HG03439 (cell line): ENCODE measurements around the gene TWF2.
"Not testable (repeated sequence)": the region's sequence is repeated elsewhere in the genome, so short reads cannot be mapped to it uniquely, and the experiment has no call there.

Source experiments
- ATAC-seq: cut with Tn5 transposase; IDR thresholded peaks from one replicate; pipeline ENCODE4 v1.9.1; 2021; ENCODE audit warnings: mild to moderate bottlenecking, moderate library complexity; ENCODE audit not compliant: unreplicated experiment

Gene TWF2

DNA sequence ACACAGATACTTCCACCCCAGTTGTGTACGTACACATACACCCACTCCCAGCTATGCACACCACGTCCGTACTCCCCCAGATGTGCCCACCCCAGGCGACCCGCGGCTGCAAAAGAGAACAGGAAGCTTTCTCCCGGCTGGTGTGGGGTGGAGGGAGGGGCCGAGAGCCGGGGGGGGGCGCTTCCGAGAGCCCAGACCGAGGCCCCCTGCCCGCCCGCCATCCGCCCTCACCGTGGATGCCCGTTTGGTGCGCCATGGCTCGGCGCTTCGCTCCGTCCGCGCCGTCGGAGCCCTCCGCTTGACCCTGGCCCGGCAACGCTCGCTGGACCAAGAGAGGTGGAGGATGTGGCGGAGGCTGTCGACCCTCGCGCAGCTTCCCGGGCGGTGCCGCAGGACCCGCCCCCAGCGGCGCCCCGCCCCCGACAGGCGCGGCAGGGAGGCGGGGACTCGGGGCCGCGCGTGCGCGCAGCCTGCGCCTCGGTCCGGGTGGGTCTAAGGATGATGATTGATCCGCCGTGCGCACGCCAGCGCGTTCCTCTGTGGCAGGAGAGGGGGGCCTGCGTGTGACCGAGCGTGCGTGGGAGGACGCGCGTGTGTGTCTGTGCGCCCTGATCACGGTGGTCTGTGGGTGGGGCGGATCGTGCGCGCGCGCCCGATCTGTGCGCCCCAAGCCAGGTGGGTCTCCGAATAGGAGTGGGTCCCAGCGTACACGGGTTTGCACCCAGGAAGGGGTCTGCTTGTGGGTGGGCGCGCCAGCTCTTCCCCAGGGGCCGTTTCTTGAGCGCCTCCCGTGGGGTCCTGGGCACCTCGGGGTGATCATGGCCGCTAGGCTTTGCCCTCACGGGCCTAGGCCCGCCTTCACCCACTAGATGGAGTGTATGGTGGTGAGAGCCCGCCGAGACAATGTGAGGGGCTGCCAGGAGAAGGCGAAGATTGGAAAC is at the start of gene TWF2:
Gene TWF2 (minus strand): TSS at position 398 of the 941 bp plus-strand sequence. CDS start 142 bp downstream, at position 256.
- ATAC-seq: peak; percentile 65

DNA sequence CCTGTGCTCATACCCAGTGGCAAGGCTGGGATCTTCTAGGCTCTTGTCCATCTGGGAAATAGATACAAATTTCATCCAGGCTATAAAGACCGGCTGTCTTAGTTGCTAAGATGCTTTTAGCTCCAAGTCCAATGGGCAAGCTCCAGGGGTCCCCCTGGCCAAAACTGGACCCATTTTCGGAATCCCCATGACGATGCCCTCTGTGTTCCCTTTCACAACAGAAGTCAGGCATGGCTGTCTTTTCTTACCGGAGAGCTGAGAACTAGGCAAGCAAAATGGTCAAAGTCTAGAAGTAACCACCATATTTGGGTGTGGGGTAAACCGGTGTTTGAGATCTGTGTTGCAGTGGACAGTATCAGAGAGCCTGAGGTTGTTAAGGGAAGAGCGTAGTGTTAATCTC is 49.7 kb upstream of the TWF2 start:
- ATAC-seq: no peak

DNA sequence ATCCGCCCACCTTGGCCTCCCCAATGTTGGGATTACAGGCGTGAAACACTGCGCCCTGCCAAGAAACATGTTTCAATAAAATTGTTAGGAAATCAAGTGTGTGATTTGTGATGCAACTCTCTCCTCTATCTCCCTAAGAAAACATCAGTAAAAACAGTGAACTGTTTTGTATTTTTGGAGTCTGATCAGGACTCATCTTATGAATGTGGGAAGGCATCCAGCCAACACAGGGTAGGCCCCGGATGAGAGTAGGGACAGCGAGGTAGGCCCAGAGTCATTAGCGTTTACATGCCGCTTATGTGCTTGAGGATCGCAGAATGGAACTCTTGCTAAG is 47.8 kb upstream of the TWF2 start:
- ATAC-seq: no peak

DNA sequence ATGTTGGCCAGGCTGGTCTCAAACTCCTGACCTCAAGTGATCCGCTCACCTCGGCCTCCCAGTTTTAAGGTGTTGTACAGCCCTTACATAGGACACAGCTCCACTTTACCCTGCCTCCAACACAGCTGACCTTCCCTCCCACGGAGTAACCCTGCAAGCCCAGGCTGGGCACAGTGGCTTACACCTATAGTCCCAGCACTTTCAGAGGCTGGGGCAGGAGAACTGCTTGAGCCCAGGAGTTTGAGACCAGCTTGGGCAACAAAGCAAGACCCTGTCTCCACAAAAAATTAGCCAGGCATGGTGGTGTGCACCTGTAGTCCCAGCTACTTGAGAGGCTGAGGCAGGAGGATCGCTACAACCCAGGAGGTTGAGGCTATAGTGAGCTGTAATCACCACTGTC is 45.1 kb upstream of the TWF2 start:
- ATAC-seq: not testable (repeated sequence)

DNA sequence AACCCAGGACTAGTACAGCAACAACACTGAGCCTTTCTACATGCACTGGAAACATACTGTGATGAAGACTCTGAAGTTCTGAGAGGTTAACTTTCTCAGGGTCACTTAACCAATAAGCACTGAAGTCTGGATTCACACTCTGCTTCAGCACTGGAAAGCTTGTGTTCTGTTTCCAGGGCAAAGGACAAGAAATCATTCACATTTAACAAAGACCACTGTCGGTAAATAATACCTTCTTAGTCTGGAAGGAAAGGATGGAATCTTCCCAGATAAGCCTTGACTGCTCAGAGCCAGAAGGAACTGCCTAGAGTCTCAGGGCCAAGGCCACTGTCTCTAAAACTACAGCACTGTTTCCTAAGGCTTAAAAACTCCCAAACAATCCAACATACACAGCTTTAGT is 44.3 kb upstream of the TWF2 start:
- ATAC-seq: no peak

DNA sequence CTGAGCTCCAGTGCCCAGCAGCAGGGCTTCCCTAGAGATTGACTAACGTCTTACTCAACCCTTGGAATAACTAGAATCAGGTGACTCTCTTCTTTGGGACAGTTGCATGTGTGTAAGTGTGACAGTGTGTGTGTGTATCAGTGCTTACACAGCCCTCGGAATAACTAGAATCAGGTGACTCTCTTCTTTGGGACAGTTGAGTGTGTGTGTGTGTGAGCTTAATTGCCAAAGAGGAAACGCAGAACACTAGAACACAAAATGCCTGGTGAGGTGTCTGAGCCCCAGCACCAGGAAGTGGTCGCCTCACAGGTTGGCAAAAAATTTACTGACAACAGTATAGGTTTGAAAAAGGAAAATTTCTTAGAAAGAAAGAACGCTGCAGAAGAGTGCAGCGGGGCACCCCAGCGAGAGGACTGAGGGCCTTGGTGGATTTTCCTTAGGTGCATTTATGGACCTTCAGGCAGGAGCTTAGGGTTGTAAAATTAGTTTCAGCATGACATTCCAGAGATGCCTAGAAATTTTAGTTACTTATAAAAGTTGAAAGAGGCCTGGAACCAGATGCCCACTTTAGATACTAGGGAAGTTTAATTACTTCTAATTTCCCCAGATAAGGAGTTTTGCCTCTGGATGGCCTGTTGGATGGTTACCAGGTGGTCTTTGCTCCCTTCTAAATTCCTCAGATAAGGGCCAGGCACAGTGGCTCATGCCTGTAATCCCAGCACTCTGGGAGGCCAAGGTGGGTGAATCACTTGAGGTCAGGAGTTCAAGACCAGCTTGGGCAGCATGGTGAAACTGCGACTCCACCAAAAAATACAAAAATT is 43.2 kb upstream of the TWF2 start:
- no peak for ATAC-seq

DNA sequence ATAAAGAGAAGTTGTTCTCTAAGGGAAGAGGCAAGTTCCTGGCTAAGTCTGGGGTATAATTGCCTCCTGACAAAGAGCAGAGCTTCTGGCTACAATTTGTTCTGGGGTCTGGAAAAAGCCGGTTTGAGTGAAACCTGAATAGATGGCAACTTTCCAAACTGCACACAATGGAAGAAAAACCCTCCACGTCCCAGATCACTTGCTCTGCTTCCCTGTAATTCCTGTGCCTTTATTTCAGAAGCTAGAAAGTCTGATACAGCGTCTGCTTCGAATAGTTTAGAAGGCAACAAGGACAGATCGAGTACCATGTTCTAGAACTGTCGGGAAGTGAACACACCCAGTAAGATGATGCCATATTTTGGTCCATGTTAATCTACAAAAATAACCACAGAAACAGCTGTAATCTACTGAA is 41.1 kb upstream of the TWF2 start:
- no peak for ATAC-seq

DNA sequence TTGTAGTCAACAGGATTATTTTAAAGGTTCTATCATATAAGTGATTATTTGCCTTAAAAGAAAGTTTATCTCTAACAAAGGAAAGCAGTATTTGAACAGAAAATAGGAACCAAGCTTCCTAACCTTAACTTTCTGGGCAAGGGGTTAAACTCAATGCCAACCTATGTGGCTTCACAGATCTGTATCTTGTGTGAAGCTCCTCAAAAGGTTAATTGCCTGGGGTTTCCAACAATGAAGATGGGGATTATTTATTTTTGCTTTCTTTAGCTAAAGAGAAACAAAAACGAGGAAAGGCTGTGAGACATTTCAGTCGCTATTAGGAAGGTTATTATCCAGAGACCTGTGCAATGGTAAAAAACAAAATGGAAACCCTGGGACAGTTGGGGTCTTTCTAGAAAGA is 40.6 kb upstream of the TWF2 start:
- ATAC-seq: no peak

DNA sequence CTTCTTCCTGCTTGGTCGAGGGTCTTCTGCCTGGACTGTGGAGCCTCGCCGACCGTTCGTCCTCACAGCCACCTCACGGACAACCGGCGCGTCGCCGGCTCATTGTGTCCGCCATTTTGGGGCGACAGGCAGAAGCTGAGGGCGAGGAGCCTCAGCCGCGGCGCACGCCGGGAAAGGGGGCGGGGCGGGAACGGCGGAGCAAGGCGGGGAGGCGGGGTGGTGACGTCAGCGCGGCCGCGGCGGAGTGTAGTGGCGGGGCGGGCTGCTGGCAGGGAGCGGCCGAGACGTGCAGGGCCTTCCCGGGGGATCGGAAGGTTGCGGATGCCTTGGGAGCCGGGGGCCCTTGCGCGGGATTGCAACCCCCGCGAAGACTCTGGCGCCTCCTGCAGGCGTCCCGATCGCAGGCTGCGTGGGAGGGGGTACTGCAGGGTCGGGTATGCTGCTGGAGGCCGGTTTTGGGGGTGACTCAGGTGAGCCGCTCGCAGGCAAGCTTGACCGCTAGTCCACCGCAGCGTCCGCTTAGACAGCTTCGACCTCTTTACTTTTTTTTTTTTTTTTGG is 39.6 kb upstream of the TWF2 start, which contains the start of gene WDR82:
Gene WDR82 (minus strand): TSS at position 140 of the 560 bp plus-strand sequence. CDS start 288 bp downstream, outside the sequence.
- ATAC-seq: peak; percentile 83

DNA sequence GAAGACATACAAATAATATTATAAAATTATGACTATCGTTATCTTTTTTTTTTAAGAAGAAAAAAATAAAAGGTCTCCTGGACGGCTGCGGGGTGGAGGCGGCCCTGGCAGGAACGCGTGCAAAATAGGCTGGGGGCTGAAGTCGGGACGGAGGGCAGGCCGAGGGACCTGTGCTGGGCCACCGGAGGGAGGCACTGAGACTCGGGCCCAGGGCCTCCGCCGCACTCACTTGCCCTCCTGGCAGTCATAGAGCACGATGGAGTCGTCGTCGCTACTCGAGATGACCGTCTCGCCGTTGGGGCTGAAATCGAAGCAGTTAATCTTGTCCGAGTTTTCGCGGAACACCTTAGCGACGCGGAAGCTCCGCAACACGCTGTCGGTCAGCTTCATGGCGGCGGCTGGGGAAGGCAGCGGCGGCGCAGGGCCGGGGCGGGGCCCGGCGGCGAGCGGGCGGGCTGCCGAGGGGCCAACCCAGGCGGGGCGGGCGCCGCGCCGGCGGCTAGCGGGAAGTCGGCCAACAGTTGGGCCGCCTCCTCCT is 39.1 kb upstream of the TWF2 start:
- peak; percentile 60 for ATAC-seq

DNA sequence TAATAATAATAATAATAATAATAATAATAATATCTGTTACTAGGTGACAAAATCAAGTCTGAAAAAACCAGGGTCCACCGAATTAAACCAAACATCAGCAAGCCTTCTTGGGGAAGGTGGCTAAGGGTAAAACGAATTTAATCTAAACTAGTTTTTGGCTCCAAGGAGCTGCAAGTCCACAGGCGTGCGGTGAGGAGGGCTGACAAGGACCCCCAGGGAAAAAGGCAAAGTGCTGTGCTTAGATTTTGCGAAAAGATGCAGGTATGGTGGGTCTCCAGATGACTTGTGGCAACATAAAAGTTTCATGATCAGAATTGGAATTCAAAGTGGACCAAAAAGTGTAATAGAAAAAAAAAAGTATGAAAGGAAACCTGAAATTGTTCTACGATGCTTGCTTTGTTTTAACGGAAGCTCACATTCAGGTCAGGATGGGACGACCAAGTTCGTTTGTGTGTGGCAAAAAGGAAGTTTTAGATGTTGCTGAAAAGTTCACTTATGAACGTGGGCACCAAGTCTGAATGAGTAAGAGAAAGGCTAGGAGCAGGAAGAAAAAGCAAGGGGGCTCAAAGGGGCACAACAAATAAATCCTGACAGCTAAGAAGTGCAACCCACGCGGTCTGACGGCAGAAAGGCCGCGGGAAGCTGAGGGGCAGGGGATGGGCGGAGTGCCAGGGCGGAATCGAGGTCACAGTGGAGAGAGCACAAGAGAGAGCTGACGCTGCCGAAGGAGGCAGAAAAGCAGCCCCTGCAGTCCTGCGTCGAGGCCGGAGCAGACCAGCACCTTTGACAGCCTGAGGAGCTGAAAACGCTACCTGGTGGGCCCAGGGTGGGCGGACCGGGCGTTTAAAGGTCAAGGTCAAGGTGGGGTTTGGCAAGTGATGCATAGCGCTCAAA is 38.4 kb upstream of the TWF2 start:
- no peak for ATAC-seq

DNA sequence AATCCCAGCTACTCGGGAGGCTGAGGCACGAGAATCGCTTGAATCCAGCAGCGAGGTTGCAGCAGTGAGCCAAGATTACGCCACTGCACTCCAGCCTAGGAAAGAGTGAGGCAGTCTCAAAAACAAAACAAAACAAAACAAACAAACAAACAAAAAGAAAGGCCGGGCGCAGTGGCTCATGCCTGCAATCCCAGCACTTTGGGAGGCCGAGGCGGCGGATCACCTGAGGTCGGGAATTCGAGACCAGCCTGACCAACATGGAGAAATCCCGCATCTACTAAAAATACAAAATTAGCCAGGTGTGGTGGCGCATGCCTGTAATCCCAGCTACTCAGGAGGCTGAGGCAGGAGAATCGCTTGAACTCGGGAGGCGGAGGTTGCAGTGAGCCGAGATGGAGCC is 35.8 kb upstream of the TWF2 start:
- ATAC-seq: not testable (repeated sequence)

DNA sequence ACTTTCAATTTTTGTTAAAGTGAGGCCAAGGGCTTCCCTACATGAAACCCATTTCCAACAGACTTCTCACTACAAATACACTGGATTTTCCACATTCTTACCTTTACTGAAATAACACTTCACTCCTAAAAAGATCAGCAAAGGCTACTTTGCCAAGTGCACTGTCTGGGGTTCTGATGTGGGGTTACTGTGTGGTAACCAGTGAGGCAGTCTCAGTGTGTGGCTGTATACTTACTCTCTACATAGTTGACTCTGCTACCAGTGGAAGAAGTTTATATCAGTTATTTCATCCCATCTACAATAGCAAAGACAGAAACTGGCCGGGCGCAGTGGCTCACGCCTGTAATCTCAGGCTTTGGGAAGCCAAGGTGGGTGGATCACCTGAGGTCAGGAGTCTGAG is 33.9 kb upstream of the TWF2 start:
- ATAC-seq: no peak

DNA sequence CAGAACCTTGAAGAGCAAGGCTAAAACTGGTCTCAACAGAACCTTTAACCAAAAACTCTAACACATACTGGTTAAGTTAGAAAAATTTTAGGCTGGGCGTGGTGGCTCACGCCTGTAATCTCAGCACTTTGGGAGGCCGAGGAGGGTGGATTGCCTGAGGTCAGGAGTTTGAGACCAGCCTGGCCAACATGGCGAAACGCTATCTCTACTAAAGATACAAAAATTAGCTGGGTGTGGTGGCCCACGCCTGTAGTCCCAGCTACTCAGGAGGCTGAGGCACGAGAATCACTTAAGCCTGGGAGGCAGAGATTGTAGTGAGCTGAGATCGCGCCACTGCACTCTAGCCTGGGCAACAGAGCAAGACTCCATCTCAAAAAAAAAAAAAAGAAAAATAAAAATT is 33.2 kb upstream of the TWF2 start:
- ATAC-seq: not testable (repeated sequence)

DNA sequence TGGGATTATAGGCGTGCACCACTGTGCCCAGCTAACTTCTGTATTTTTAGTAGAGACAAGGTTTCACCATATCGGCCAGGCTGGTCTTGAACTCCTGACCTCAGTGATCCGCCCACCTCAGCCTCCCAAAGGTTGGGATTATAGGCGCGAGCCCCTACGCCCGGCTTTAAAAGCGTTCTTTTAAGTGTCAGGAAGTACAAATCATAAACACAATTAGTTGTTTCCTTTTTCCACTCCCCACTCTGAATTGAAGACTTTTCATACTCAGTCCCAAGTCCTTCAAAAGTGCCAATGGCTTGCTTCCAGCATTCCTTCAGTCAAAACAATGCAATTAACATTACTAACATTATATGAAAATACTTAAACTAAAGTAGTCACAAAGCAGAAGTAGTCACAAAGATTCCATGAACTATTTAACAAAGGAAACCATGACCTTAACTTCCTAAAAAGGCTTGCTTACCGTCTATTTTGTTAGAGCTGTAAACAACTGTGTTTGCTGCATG is 31.3 kb upstream of the TWF2 start:
- no peak for ATAC-seq

DNA sequence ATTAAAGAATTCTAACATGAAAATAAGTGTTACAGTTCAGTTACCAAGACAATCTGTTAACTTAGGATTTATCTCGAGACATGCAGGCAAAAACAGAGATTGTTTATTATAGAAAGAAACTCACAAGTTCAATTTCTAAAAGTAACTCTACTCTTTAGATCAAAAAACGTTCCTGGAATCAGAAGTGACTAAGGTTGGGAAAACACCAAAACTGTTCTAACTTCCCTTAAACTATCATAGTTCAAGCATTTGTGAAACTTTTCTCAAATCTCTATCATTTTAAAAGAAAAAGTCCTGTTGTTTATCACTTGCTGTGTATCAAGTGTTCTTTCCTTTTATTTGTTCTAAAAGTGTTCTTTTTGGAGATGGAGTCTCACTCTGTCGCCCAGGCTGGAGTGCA is 30.8 kb upstream of the TWF2 start:
- ATAC-seq: no peak

DNA sequence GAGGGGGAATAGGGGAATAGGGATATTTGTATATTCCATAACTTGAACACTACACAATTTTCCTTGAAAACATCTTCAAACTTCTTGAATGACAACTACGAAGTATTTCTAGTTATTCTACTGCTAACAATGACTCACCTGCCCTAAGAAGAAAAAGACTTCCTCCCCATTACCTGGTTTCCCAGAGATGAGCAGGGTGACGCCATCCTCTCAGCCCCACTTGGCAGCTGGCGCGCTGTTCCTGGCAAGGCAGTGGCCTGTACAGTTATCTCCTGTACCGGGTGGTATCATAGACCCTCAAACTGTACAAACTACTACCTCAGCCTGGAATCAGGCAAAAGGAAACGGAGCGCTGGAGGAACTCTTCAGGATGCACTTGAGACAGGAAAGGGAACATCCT is 29.1 kb upstream of the TWF2 start:
- ATAC-seq: no peak

DNA sequence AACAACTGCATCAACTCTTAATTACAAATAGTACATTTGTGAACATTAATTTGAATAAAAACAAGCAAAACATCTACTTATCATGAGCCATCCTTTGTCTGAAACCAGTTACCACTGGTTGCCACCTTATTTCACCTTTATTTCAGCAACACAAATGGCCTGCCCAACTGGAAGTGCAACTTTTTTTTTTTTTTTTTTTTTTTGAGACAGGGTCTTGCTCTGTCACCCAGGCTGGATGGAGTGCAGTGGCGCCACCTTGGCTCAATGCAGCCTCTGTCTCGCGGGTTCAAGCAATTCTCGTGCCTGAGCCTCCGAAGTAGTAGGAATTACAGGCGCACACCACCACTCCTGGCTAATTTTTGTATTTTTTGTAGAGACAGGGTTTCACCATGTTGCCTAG is 26.4 kb upstream of the TWF2 start:
- ATAC-seq: no peak

DNA sequence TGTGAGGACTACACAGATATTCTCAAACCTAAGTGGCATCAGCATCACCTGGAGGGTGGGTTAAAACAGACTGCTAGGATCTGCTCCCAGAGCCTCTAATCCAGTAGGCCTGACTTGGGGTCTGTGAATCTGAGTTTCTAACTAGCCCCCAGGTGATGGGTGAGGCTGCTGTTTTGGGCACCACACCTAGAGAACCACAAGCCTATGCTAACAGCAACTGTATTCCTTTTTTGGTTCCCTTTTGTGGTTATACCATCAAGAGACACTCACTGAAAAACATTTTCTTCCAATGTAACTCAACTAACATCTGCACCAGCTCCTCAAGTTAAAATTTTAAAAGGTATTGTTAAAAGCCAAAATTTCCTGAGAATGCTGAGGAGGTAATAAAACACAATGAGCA is 23.5 kb upstream of the TWF2 start:
- ATAC-seq: no peak

DNA sequence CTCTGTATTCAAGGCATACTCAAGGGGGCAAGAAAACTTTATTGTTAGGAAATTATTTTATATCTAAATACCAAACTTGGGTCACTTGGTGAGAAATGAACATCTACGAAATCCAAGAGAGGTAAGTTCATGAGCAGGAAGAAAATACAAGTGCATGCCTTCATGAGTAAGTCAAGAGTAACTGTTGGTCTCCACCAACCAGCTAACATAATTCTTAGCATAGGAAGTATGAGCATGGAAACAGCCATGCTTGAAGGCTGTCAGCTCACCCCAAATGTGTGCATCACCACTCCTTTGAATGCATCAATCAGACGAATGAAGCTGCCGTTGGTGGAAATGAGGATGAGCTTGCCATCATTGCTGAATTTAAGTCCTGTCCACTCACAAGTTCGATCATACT is 20.5 kb upstream of the TWF2 start:
- no peak for ATAC-seq
